H1 (cell line): Measurements from ENCODE around the gene MORC2. TPM values are rescaled to one million over a fixed set of nuclear protein-coding genes. Genes with fewer than 3 reads are reported as not detected.

Experiments
- CTCF ChIA-PET: fragments of 300-600 bp; sonication (Branson Sonifier 250); formaldehyde crosslinking; loops from one replicate; lab custom pipeline; 2021; ENCODE audit not compliant: partially characterized antibody; lab: Charles Lee
- POLR2A ChIA-PET: fragments of 300-600 bp; sonication (Branson Sonifier 250); formaldehyde crosslinking; loops from one replicate; lab custom pipeline; 2021; ENCODE audit warnings: inconsistent platforms; ENCODE audit not compliant: partially characterized antibody; lab: Charles Lee
- DNase-seq, 2 experiments: peaks; one replicate each; pipeline versions ENCODE4 v3.0.0 to v3.0.0-alpha.2; 2010 to 2022; ENCODE audit warnings: low spot score in 2 of 2, low read depth in 1 of 2, mixed read lengths in 1 of 2
- FAIRE-seq: peaks from 2 replicates; lab custom pipeline; 2011; peaks lifted over from hg19 to GRCh38; lab: Jason Lieb, UNC
- H2AFZ ChIP-seq: 2 replicates; pipeline ENCODE4 v1.8.1; 2012; ENCODE audit warnings: low read length, inconsistent platforms
- H2AK5ac ChIP-seq: 2 replicates; pipeline ENCODE4 v1.6.1; 2013; ENCODE audit warnings: low read depth, low read length
- H2BK120ac ChIP-seq: replicated peaks from 2 replicates; pipeline ENCODE3; 2013; ENCODE audit warnings: low read depth, low read length, inconsistent platforms
- H2BK12ac ChIP-seq: 2 replicates; pipeline ENCODE4 v1.6.1; 2013; ENCODE audit warnings: low read depth, low read length
- H2BK15ac ChIP-seq: 2 replicates; pipeline ENCODE4 v1.6.1; 2013; ENCODE audit warnings: low read length
- H2BK20ac ChIP-seq: 2 replicates; pipeline ENCODE4 v1.6.1; 2013; ENCODE audit warnings: low read length
- H2BK5ac ChIP-seq: 2 replicates; pipeline ENCODE4 v1.6.1; 2013; ENCODE audit warnings: low read depth, low read length
- H3K14ac ChIP-seq: 2 replicates; pipeline ENCODE4 v1.6.1; 2013; ENCODE audit warnings: inconsistent platforms; ENCODE audit not compliant: insufficient read length
- H3K18ac ChIP-seq: 2 replicates; pipeline ENCODE4 v1.6.1; 2013; ENCODE audit warnings: low read length; ENCODE audit errors: extremely low read depth
- H3K23ac ChIP-seq: 2 replicates; pipeline ENCODE4 v1.6.1; 2013; ENCODE audit warnings: inconsistent platforms; ENCODE audit not compliant: insufficient read length
- H3K23me2 ChIP-seq: 2 replicates; pipeline ENCODE4 v1.6.1; 2013; ENCODE audit warnings: low read depth, low read length
- H3K27ac ChIP-seq: 2 replicates; pipeline ENCODE4 v1.6.1; 2011; ENCODE audit warnings: low read depth, low read length, inconsistent platforms
- H3K27me3 ChIP-seq, 4 experiments: replicated peaks in 1 of 4; 1 replicate in 1 of 4; 2 replicates in 3 of 4; pipeline versions ENCODE4 v1.6.1 to v1.8.1; 2011 to 2013; ENCODE audit warnings: low read length in 3 of 4, mild to moderate bottlenecking in 3 of 4, inconsistent platforms in 2 of 4, mixed read lengths in 2 of 4, moderate library complexity in 1 of 4; ENCODE audit not compliant: control insufficient read depth in 3 of 4, insufficient read depth in 3 of 4; ENCODE audit errors: extremely low read depth in 1 of 4
- H3K36me3 ChIP-seq, 4 experiments: 2 replicates each; pipeline versions ENCODE4 v1.6.1 to v1.8.1; 2011 to 2013; ENCODE audit warnings: mild to moderate bottlenecking in 4 of 4, low read length in 3 of 4, moderate library complexity in 2 of 4, control low read depth in 1 of 4, inconsistent platforms in 1 of 4; ENCODE audit not compliant: insufficient read depth in 4 of 4, control insufficient read depth in 2 of 4
- H3K4ac ChIP-seq: replicated peaks from 2 replicates; pipeline ENCODE3; 2013; ENCODE audit warnings: low read length, low read depth, mixed read lengths, inconsistent platforms; ENCODE audit not compliant: insufficient read length
- H3K4me1 ChIP-seq, 4 experiments: replicated peaks in 1 of 4; 1 replicate in 1 of 4; 2 replicates in 3 of 4; pipeline versions ENCODE4 v1.6.1 to v1.8.1; 2011 to 2013; ENCODE audit warnings: low read length in 3 of 4, inconsistent platforms in 2 of 4, mixed read lengths in 1 of 4; ENCODE audit not compliant: insufficient read depth in 4 of 4, control insufficient read depth in 3 of 4
- H3K4me2 ChIP-seq, 2 experiments: 2 replicates each; pipeline versions ENCODE4 v1.6.1 to v1.8.1; 2011 to 2013; ENCODE audit warnings: low read depth in 2 of 2, low read length in 2 of 2, control low read depth in 1 of 2, inconsistent platforms in 1 of 2, mild to moderate bottlenecking in 1 of 2; ENCODE audit not compliant: insufficient read depth in 1 of 2
- H3K4me3 ChIP-seq, 4 experiments: fragments of 200-600, 300-600 bp in 1 of 4; sonication (generic), shearing (Covaris generic), sonication (Bioruptor Twin) in 1 of 4; 2 replicates each; pipeline versions ENCODE4 v1.5.1 to v1.8.1; 2011 to 2016; ENCODE audit warnings: low read length in 4 of 4, low read depth in 3 of 4, control low read depth in 2 of 4, inconsistent platforms in 2 of 4, mild to moderate bottlenecking in 2 of 4, mixed read lengths in 1 of 4, moderate library complexity in 1 of 4; ENCODE audit not compliant: insufficient read depth in 2 of 4; ENCODE audit errors: extremely low read depth in 1 of 4
- H3K56ac ChIP-seq: replicated peaks from 2 replicates; pipeline ENCODE3; 2013; ENCODE audit warnings: low read depth, mild to moderate bottlenecking, mixed read lengths, low read length, inconsistent platforms; ENCODE audit not compliant: insufficient read length
- H3K79me1 ChIP-seq: 2 replicates; pipeline ENCODE4 v1.6.1; 2013; ENCODE audit warnings: low read depth, low read length, control low read depth
- H3K79me2 ChIP-seq, 2 experiments: 2 replicates each; pipeline versions ENCODE4 v1.6.1 to v1.8.1; 2012 to 2013; ENCODE audit warnings: low read length in 2 of 2, mild to moderate bottlenecking in 2 of 2, inconsistent platforms in 1 of 2; ENCODE audit not compliant: insufficient read depth in 2 of 2, control insufficient read depth in 1 of 2
- H3K9ac ChIP-seq, 4 experiments: replicated peaks in 1 of 4; 1 replicate in 1 of 4; 2 replicates in 3 of 4; pipeline versions ENCODE4 v1.6.1 to v1.8.1; 2011 to 2013; ENCODE audit warnings: low read depth in 3 of 4, low read length in 3 of 4, control low read depth in 2 of 4, mild to moderate bottlenecking in 2 of 4, moderate library complexity in 2 of 4, inconsistent platforms in 1 of 4; ENCODE audit errors: extremely low read depth in 1 of 4
- H3K9me3 ChIP-seq, 2 experiments: 2 replicates each; pipeline versions ENCODE4 v1.6.1 to v1.8.1; 2012 to 2013; ENCODE audit warnings: mild to moderate bottlenecking in 2 of 2, moderate library complexity in 2 of 2, control low read depth in 1 of 2, inconsistent platforms in 1 of 2, low read depth in 1 of 2, low read length in 1 of 2, mixed read lengths in 1 of 2; ENCODE audit not compliant: insufficient read depth in 2 of 2
- H4K20me1 ChIP-seq, 2 experiments: replicated peaks in 1 of 2; 2 replicates each; pipeline versions ENCODE3 to v1.8.1; 2011 to 2013; ENCODE audit warnings: inconsistent platforms in 2 of 2, low read length in 2 of 2, mild to moderate bottlenecking in 1 of 2; ENCODE audit not compliant: insufficient read depth in 2 of 2, control insufficient read depth in 1 of 2
- H4K5ac ChIP-seq: 2 replicates; pipeline ENCODE4 v1.6.1; 2013; ENCODE audit warnings: low read length, low read depth, mixed read lengths, inconsistent platforms; ENCODE audit not compliant: insufficient read length
- H4K8ac ChIP-seq: 2 replicates; pipeline ENCODE4 v1.8.0; 2013; ENCODE audit warnings: mild to moderate bottlenecking, moderate library complexity, low read length, inconsistent platforms; ENCODE audit not compliant: insufficient read depth; ENCODE audit errors: extremely low read depth
- H4K91ac ChIP-seq: replicated peaks from 2 replicates; pipeline ENCODE3; 2013; ENCODE audit warnings: low read length, mixed read lengths, inconsistent platforms; ENCODE audit not compliant: insufficient read length
- CTBP2 ChIP-seq: IDR thresholded peaks from 2 replicates; pipeline ENCODE4 v1.7.0; 2011; ENCODE audit warnings: borderline replicate concordance, mild to moderate bottlenecking, moderate library complexity, mixed read lengths, low read length; ENCODE audit not compliant: insufficient read depth, insufficient read length
- RAD21 ChIP-seq, 2 experiments: IDR thresholded peaks in 1 of 2; conservative IDR thresholded peaks in 1 of 2; 2 replicates each; pipeline ENCODE4 v1.6.1; 2011; ENCODE audit warnings: low read depth in 2 of 2, low read length in 2 of 2, improper control_type of control experiment in 1 of 2, inconsistent platforms in 1 of 2, mild to moderate bottlenecking in 1 of 2, moderate library complexity in 1 of 2
- WGBS, 2 experiments: shearing (Covaris generic) in 1 of 2; methylation state at CpG; one replicate each; pipeline versions ENCODE4 v1.1.6 to v1.1.7; 2013 to 2015; ENCODE audit warnings: low lambda C conversion rate in 2 of 2, mixed read lengths in 2 of 2, inconsistent platforms in 1 of 2, low coverage in 1 of 2, missing lambda C conversion rate in 1 of 2; ENCODE audit not compliant: insufficient replicate concordance in 2 of 2, insufficient coverage in 1 of 2, insufficient read length in 1 of 2; ENCODE audit errors: extremely low coverage in 1 of 2, missing lambda C conversion rate in 1 of 2; 5-methylcytosine and 5-hydroxymethylcytosine counted together
- polyA plus RNA-seq, 7 experiments: library from polyadenylated mRNA; depleted of rRNA in 3 of 7; stranded (reverse) in 5 of 7; unstranded in 2 of 7; fragments of >200 nt in 5 of 7; fragments of 200-250 nt in 2 of 7; gene quantifications; 1 replicate in 5 of 7; 2 replicates in 1 of 7; 4 replicates in 1 of 7; pipeline versions ENCODE4 v1.2.1 to v1.2.3, GENCODE V29; 2011 to 2013; ENCODE audit warnings: missing spikeins in 2 of 7, mixed read lengths in 2 of 7
- total RNA-seq: library from RNA; stranded (reverse); fragmentation: NEBNext Ultra II Directional; extraction: Animal tissue kit (Norgen Biotek cat#: 25700); gene quantifications from 2 replicates; pipeline ENCODE4 v1.2.1, GENCODE V29; 2021
- TF ChIP-seq, protein P1 (sequence below), 3 experiments: IDR thresholded peaks; 1 replicate in 2 of 3; 2 replicates in 1 of 3; pipeline versions ENCODE4 v1.5.1 to v1.6.1; 2011; ENCODE audit warnings: low read length in 3 of 3, mild to moderate bottlenecking in 3 of 3, inconsistent platforms in 2 of 3, low read depth in 1 of 3, moderate library complexity in 1 of 3; ENCODE audit not compliant: insufficient read depth in 1 of 3; ENCODE audit errors: control extremely low read depth in 1 of 3

MORC2 gene
- total and polyA plus RNA-seq, 2 of the 8 experiments (the other 6 are each of a cell fraction or from before 2014, with no cell fraction given) = 15.4 to 68.0 TPM

DNA sequence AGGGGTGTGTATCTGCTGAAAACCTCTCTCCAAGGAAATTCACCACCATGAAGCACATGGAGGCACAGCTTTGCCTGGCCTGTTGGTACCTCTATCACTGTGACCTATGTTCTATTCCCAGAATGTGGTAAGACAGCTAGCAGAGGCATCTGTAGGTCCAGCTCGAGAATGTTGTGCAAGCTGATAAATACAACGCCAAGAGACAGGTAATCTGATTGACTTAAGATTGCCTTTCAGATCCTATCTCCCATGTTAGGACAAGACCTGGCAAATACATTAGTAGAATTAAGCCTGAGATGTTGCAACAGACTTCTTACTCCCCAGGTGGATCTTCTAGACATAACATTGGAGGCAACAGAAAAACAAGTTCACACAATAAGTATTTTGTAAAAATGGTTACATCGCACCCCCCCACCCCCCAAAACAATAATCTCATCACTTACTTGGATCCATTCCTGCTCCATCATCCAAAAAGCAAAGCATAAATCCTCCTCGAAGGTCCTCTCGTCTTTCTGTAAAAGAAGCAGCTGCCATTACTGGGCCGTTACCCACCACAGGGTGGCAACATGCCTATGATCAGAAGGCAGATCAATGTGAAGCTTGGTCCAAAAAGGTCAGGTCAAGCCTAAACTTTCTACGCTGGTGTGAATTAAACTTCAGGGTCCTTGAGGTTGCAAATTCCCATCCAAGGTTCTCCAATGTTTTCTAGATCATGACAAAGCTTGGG, 18.5 kb downstream of the MORC2 start:
- no peak overlapping the region for H2BK120ac ChIP-seq
- H2AFZ ChIP-seq = no peak overlapping the region
- H3K56ac ChIP-seq = no peak overlapping the region
- FAIRE-seq (no peak), DNase-seq (no peak)
- no peak overlapping the region for H2AK5ac ChIP-seq
- H2BK20ac ChIP-seq = no peak overlapping the region
- no peak overlapping the region for H3K23ac ChIP-seq
- H4K91ac ChIP-seq = no peak overlapping the region
- H3K14ac ChIP-seq = no peak overlapping the region
- no peak overlapping the region for H3K4me3 ChIP-seq
- peaks cover 35 to 85% (median 82%) of the 10 kb centered on the region in 4 experiments for H3K36me3 ChIP-seq
- H4K20me1 ChIP-seq = peaks cover 6 to 13% of the 10 kb centered on the region in 2 experiments
- H3K79me1 ChIP-seq = peaks cover 3% of the 10 kb centered on the region
- H4K8ac ChIP-seq = no peak overlapping the region
- no peak overlapping the region for H3K4ac ChIP-seq
- H3K79me2 ChIP-seq = no peaks in the 10 kb centered on the region; a peak in 1 of 4 replicates
- ChIA-PET CTCF (interaction anchor here (0.6 to 4.1 kb wide), 8 partner anchors 12 to 821 kb away, joined by 3 to 37 read pairs (median 3); no protein-coding TSS in a partner anchor), POLR2A (interaction anchor here (0.6 to 3.9 kb wide), 7 partner anchors 8 to 134 kb away, joined by 3 to 18 read pairs (median 6); partner anchors contain the start of genes MORC2 and TUG1)
- no peak overlapping the region for H3K18ac ChIP-seq
- H3K4me2 ChIP-seq = no peak overlapping the region
- H2BK5ac ChIP-seq = no peak overlapping the region
- no peak overlapping the region for H4K5ac ChIP-seq
- H2BK15ac ChIP-seq = no peak overlapping the region
- no peak overlapping the region for H2BK12ac ChIP-seq
- H3K27me3 ChIP-seq = no peaks in the 10 kb centered on the region
- WGBS, 2 experiments = 92% methylated on average over 7 of the region's 7 CpGs; no CpG with 5 or more reads in 1 of the 2 experiments
- no peaks in the 10 kb centered on the region for H3K9me3 ChIP-seq
- no peak overlapping the region for H3K27ac ChIP-seq
- no peaks in the 10 kb centered on the region for H3K4me1 ChIP-seq
- no peaks in the 10 kb centered on the region for H3K23me2 ChIP-seq
- TF ChIP-seq CTBP2 (no peak), RAD21 (IDR thresholded peaks at IDR 0.05 in 1 of 2, conservative IDR thresholded peaks at IDR 0.05 in 1 of 2; ENCODE audit: low read depth in 2 of 2, low read length in 2 of 2) (peak; percentile 13 to 28; a peak in 2 of 4 replicates)
- TF ChIP-seq, protein P1, sequence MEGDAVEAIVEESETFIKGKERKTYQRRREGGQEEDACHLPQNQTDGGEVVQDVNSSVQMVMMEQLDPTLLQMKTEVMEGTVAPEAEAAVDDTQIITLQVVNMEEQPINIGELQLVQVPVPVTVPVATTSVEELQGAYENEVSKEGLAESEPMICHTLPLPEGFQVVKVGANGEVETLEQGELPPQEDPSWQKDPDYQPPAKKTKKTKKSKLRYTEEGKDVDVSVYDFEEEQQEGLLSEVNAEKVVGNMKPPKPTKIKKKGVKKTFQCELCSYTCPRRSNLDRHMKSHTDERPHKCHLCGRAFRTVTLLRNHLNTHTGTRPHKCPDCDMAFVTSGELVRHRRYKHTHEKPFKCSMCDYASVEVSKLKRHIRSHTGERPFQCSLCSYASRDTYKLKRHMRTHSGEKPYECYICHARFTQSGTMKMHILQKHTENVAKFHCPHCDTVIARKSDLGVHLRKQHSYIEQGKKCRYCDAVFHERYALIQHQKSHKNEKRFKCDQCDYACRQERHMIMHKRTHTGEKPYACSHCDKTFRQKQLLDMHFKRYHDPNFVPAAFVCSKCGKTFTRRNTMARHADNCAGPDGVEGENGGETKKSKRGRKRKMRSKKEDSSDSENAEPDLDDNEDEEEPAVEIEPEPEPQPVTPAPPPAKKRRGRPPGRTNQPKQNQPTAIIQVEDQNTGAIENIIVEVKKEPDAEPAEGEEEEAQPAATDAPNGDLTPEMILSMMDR (IDR thresholded peaks at IDR 0.05; ENCODE audit: control extremely low read depth in 1 of 3, insufficient read depth in 1 of 3, low read depth in 1 of 3, low read length in 3 of 3) = peak in 2 of 3 experiments; percentile 1 to 18; a peak in 1 of 4 replicates
- no peak overlapping the region for H3K9ac ChIP-seq
